GM18499 (cell line): ENCODE data around the gene KIDINS220.

ENCODE experiments used
- ATAC-seq: cut with Tn5 transposase; IDR thresholded peaks from one replicate; pipeline ENCODE4 v1.9.1; 2021; ENCODE audit warnings: moderate number of reproducible peaks; ENCODE audit not compliant: insufficient read depth, unreplicated experiment

Gene KIDINS220

GRCh38 chr2:8806885-8807704, 30.3 kb downstream of the KIDINS220 start:
- no peak for ATAC-seq

- ATAC-seq: no peak
Measured at GRCh38 chr2:8805278-8806210, 31.9 kb downstream of the KIDINS220 start.

DNA sequence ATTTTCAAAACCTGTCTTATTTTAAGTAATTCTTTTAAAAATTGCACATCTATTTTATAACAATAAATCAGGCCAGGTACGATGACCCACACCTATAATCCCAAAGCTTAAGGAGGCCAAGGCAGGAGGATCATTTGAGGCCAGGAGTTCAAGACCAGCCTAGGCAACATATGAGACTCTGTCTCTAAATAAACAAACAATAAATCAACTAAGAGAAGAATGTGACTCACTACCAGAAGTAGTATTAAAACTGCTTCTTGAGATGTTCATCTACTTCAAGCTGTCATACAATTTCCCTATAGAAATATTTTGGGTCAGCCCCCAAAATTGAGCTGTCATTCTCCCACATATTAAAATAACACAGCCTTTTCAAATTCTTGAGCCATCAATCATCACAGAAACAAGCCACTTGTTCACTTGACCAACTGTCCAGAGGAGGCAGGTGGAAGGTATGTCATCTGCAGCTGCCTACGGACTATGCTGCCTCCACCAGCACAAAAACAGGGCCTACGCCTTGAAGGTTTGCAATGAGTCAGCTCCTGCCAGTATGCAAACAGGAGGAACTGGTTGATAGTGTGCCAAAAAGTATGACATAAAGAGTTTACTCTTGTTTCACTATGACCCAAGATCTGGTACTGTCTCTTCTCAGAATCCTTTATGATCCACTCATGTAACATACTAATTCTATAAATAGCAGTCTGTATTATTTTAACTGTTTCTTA, 33.6 kb downstream of the KIDINS220 start:
- peak; percentile 98 for ATAC-seq

- ATAC-seq: no peak
Measured at GRCh38 chr2:8802741-8803140, 34.7 kb downstream of the KIDINS220 start.

DNA sequence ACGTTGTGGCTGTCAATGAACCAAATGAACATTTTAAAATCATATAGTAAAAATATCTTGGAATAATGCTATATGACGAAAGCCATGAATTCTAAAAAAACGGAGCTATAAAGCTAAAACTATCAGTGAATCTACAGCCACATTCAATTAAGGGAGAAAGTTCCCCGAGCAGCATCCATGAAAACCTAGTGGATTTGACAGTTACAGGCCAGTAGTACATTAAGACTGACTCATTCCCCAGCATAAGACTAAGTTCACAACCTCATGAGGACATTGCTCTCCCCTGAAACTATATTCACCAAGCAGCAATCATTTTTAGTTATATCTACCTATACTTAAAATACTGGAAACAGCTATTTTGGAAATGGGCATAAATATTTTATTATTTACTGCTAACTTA, 36.6 kb downstream of the KIDINS220 start:
- no peak for ATAC-seq

DNA sequence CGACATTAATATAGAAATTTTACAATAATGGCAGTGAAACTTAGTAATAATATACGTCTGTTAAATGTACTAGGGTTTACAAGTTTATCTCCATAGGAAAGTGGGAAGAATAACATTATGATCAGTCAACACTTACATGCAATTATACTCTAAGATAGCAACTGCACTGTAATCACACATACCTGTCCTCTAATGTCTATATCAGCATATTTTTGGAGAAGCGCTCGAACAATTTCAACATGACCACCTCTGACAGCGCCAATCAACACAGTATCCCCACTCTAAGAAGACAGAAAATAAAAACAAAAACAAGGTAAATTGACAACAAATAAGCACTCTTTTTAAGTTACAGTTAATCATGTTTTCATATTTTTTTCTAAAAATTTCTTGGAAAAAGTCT, 37.2 kb downstream of the KIDINS220 start:
- no peak for ATAC-seq

GRCh38 chr2:8799004-8799403, 38.4 kb downstream of the KIDINS220 start:
- no peak for ATAC-seq

DNA sequence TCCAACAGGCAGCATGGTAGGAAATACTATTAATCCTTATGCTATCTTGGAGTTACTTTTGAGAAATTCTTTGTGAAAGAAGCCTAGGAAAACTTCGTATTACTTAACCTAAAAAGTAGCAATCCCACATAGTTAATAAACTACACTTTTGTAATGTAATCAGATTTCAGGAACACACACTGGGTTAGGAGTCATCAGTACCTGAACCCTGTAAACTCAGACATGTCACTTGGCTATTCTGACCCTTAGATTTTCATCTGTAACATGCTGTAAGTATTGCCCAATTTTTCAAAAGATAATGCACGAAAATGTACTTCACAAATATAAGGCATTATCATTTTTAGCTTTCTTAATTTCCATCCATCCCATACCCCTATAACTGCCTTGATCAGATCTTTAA, 39.0 kb downstream of the KIDINS220 start:
- ATAC-seq: no peak

DNA sequence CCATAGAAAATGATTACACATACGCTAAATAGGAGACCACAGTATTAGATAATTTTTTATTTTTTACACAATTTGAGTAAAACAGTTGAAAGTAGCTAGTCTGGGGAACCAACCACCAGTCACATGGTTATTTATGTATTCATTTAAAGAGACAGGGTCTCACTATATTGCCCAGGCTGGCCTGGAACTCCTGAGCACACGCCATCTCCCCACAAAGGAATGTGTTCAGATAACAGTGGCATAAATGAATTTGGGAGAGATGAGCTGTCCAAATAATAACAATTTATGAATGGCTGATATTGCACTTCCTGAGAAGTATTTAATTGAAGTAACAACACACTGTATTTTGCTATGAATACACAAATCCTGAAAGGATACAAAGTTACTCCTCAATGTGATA, 39.7 kb downstream of the KIDINS220 start:
- ATAC-seq: no peak

DNA sequence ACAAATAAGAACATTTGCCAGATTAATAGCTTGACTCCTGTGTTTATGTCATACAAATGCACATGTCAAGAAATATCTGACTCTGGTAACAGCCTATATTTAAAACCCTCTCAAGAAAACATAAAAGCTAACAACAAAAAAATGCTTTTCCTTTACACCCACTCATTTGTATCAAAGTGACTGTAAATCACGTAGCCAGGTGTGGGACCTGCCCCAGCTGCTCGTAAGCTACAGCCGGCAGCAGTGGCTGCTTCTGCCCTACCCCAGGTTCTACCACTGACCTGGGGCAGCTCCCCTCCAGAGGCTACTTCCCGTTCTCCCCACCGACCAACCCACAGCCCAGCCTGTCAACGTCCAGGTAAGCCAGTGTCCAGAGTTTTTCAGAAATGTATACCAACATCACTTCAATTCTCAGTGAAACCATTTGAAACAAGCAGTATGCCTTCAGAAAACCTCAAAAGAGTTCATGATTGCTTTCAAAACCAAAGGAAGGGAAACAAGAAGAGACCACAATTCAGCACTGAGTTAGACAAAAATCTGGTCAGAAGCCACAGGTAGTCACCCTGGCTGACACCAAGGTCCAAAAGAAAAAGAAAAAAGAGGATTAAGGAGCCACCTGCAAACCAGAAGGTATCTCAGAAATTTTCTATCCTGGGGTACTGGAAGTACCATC, 40.4 kb downstream of the KIDINS220 start:
- ATAC-seq: peak; percentile 56

DNA sequence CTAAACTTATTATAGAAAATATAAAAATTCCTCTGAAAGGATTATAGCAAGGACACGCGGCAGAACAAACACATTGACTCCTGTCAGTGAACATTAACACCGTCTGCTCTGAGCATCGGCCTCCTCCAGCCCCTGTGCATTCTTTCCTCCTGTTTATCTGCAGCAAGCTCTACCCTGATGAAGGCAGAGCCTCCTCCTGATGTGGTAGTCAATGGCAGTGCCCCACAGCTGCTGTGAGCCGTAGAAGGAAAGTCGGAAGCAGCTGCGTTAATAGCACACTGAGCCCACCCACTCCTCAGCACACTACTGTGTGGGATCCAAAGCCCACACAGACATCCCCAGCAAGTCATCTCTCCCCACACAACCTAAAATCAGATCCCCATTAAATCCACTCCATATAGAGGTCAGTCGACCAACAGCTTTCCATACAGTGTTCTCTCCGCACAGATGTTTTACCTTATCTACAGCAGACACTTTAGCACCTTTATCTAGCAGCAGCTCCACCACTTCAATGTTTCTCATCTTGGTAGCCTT, 41.0 kb downstream of the KIDINS220 start:
- ATAC-seq: no peak

DNA sequence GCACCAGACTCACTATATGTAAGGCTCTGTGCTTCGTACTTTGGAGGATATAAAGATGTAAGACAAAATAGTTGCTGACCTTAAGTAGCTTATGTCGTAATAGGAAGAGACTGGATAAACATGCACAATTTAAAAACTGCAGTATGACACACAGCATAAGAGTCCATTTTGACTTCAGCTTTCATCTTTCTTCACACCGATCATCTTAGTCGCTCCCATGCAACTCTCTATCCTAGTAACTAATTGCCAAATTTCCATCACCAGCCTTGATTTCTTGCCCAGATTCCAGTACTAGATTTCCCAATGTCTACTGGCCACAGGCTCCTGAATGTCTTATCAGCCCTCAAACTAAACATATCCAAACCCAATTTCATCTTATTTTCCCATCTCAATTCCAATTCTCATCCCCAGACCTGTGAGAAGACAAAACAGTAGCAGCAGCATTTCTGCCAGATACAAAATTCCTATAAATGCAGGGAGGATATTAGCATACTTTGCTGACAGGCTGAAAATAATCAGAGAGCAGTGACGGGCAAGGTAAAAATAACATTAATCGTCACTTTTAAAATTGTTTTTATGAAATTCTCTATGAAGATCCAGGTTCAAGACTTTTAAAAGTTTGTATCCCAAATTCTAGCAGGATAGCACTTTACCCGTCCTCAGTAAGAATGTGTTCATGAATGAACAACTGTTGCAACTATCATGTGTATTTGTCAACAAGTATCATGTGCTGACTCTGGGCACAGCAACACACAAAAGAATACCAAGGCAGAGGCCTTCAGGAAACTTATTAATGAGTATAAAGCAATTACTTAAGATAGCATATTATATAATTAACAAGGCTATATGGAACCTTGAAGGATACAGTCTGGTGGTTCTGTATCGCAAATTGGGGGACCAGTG, 42.2 kb downstream of the KIDINS220 start:
- ATAC-seq: no peak

- no peak for ATAC-seq
Measured at GRCh38 chr2:8790739-8791162, 46.7 kb downstream of the KIDINS220 start.

DNA sequence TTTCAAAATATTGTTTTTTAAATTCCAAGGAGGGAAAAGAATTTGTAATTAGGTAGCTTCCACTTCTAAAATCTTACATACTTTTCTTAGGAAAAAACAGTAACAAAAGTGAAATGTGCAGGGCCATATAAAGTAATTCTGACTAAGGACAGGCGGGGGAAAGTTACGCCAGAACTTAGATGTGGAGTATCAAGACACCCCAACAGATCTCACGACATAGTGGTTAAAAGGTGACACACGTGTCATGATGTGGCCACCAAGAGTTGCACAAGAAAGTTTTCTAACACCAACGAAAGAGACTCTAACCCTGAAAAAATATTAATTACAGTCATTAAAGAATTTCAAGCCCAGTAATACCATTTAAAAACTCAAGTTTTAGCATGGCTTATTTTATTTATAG, 51.0 kb downstream of the KIDINS220 start:
- ATAC-seq: no peak

DNA sequence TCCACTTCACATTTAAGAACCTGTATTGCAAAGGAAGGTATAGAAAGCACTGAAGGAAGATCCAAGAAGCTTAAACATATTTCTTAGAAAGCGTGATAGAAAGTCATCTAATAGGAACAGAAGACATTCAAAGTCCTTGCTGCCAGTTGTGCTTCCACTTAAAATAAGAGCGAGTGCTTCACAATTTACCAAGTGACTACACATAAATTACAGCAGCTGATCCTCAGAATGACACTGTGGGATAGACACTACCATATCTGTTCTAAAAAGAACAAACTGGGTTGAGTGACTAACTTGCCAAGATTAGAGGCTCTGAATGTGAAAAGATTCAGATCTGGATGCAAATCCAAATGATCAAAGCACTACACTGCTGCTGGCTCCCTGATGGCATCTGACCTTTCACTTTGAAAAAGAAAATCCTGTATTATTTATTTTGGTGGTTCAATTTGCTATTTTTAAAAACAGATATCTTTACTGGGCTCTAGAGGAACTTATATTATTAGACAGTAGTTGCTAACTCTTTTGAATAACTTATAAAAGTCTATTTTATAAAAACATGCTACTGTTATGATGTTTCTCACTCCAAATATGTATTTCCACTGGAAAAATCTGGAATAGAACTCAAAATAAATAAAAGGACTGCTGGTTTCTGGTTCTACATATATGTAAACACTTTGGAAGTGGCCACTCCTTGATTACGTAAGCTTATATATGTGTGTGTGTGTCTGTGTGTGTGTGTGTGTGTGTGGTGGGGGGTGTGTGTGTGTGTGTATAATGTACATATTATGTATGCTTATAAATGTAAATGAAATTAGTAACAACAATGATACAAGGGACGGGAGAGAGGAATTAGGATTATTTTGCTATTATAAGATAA, 57.4 kb downstream of the KIDINS220 start:
- ATAC-seq: no peak

GRCh38 chr2:8774371-8774770, 63.0 kb downstream of the KIDINS220 start:
- no peak for ATAC-seq

- ATAC-seq: no peak
Measured at GRCh38 chr2:8767324-8767723, 70.1 kb downstream of the KIDINS220 start.
